ENCODE data around the gene PCLO.
A peak's percentile ranks its signal among the peaks of the same experiment; 100 is the strongest.

PCLO gene

DNA sequence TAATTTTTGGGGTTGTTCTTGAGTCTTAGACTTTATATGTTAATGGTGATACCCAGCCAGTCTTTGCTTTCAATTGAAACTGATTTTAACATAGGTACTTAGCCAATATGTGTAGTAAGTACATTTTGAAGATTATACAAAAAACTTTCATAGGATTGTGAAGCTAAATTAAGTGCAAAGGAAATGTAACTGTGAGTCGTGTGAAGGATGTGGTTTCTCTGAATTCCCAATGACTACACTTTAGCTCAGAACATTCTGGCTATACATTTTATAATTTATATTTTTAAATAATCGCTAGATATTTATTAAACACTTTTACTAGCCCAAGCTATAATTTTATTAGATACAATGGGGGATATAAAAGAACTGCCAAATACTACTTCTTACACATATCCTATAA lies 359.3 kb downstream of the PCLO start:
- no peaks in the 10 kb centered on the region for H3K9me3 Mint-ChIP-seq
- H3K36me3 Mint-ChIP-seq (ENCODE audit: low read depth) = no peaks in the 10 kb centered on the region
- no peak overlapping the region for H3K27ac Mint-ChIP-seq
- H3K27me3 Mint-ChIP-seq (ENCODE audit: low read depth, poor library complexity) = no peaks in the 10 kb centered on the region
- DNase-seq = no peak
- H3K4me1 Mint-ChIP-seq = no peaks in the 10 kb centered on the region
- TF ChIP-seq, protein P1, sequence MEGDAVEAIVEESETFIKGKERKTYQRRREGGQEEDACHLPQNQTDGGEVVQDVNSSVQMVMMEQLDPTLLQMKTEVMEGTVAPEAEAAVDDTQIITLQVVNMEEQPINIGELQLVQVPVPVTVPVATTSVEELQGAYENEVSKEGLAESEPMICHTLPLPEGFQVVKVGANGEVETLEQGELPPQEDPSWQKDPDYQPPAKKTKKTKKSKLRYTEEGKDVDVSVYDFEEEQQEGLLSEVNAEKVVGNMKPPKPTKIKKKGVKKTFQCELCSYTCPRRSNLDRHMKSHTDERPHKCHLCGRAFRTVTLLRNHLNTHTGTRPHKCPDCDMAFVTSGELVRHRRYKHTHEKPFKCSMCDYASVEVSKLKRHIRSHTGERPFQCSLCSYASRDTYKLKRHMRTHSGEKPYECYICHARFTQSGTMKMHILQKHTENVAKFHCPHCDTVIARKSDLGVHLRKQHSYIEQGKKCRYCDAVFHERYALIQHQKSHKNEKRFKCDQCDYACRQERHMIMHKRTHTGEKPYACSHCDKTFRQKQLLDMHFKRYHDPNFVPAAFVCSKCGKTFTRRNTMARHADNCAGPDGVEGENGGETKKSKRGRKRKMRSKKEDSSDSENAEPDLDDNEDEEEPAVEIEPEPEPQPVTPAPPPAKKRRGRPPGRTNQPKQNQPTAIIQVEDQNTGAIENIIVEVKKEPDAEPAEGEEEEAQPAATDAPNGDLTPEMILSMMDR (IDR thresholded peaks at IDR 0.05) = no peak
- H3K4me3 Mint-ChIP-seq = no peak overlapping the region

DNA sequence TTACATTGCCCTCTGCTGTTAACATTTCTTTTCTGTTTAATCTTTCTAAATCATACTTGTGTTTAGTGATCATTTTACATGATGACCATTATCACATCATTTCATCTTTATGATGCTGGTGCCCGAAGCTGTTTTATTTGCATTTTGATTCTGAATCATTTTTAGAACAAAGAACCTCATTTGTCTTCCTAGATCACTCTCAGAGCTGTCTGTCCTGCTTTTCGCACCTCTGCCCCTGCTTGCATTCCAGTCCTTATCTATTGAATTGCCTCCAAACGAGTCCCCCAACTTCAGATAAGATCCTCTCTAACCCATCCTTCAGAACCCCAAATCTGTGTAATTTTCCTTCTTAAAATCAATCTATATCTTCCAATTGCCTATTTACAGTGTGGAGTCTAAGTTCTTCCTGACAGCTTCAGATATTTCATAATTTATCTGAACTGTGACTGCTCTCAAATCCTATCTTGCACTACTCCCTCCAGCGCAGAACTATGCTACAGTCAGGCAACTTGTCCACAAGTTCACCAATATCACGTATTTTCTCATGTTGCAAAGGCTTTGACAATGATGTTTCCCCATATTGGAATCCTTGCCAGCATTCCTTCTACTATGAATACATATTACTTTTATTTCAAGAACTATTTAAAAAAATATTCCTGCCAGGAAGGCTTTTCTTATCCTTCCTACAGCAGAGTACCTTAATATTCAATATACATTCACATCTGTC lies 372.6 kb downstream of the PCLO start:
- H3K27ac Mint-ChIP-seq = no peak overlapping the region
- TF ChIP-seq, protein P1 (IDR thresholded peaks at IDR 0.05) = no peak
- H3K4me3 Mint-ChIP-seq = no peak overlapping the region
- no peaks in the 10 kb centered on the region for H3K36me3 Mint-ChIP-seq (ENCODE audit: low read depth)
- no peak for DNase-seq
- H3K4me1 Mint-ChIP-seq = no peaks in the 10 kb centered on the region
- H3K27me3 Mint-ChIP-seq (ENCODE audit: low read depth, poor library complexity) = no peaks in the 10 kb centered on the region
- H3K9me3 Mint-ChIP-seq = peaks cover 2% of the 10 kb centered on the region

DNA sequence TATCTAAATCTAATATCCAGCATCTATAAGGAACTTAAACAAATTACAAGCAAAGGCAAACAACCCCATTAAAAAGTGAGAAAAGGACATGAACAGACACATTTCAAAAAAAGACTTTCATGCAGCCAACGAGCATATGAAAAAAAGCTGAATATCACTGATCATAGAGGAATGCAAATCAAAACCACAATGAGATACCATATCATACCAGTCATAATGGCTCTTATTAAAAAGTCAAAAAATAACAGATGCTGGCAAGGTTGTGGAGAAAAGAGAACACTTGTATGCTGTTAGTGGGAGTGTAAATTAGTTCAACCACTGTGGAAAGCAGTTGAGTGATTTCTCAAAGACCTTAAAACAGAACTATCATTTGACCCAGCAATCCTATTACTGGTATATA lies 384.7 kb downstream of the PCLO start:
- no peaks in the 10 kb centered on the region for H3K9me3 Mint-ChIP-seq
- no peak overlapping the region for H3K4me3 Mint-ChIP-seq
- no peaks in the 10 kb centered on the region for H3K4me1 Mint-ChIP-seq
- TF ChIP-seq, protein P1 (IDR thresholded peaks at IDR 0.05) = no peak
- no peak overlapping the region for H3K27ac Mint-ChIP-seq
- DNase-seq = no peak
- no peaks in the 10 kb centered on the region for H3K36me3 Mint-ChIP-seq (ENCODE audit: low read depth)
- H3K27me3 Mint-ChIP-seq (ENCODE audit: low read depth, poor library complexity) = peaks cover 5% of the 10 kb centered on the region

DNA sequence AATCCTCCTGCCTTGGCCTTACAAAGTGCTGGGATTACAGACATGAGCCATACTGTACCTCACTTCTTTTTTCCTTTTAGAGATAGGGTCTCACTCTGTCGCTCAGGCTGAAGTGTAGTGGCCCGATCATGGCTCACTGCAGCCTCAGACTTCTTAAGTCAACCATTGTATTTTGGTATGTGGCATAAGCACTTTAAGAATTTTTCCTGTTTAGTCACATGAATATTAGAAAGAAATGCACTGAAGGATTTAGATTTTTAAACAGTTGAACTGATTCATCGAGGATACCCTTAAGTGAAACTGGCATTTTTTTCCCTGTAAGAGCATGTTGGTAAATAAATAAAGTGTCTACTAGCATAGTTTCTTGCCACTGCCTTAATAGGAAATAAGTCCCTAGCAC lies 399.8 kb downstream of the PCLO start:
- Mint-ChIP-seq H3K9me3 (no peaks in the 10 kb centered on the region), H3K27ac (peak overlapping the region; percentile 68), H3K27me3 (ENCODE audit: low read depth, poor library complexity) (peaks cover 6% of the 10 kb centered on the region), H3K4me3 (no peak overlapping the region), H3K36me3 (ENCODE audit: low read depth) (no peaks in the 10 kb centered on the region), H3K4me1 (no peaks in the 10 kb centered on the region)
- no peak for DNase-seq
- TF ChIP-seq, protein P1 (IDR thresholded peaks at IDR 0.05) = no peak

DNA sequence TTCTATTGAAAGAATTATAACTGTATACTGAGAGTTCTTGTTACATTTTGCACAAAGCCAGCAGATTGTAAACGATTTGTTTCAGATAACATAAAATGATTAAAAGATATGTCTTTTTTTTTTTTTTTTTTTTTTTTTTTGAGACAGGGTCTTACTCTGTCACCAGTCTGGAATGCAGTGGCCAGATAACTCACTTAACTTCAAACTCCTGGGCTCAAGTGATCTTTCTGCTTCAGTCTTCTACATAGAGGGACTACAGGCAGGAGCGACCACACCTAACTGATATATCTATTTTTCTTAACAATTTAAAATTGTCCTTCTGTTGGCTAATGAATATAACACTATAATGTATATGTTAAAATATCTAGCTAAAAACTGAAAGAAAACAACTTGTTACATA lies 401.9 kb downstream of the PCLO start:
- no peak for DNase-seq
- no peak overlapping the region for H3K4me3 Mint-ChIP-seq
- no peak overlapping the region for H3K27ac Mint-ChIP-seq
- TF ChIP-seq, protein P1 (IDR thresholded peaks at IDR 0.05) = no peak
- no peaks in the 10 kb centered on the region for H3K36me3 Mint-ChIP-seq (ENCODE audit: low read depth)
- no peaks in the 10 kb centered on the region for H3K9me3 Mint-ChIP-seq
- H3K4me1 Mint-ChIP-seq = no peaks in the 10 kb centered on the region
- H3K27me3 Mint-ChIP-seq (ENCODE audit: low read depth, poor library complexity) = peaks cover 3% of the 10 kb centered on the region

DNA sequence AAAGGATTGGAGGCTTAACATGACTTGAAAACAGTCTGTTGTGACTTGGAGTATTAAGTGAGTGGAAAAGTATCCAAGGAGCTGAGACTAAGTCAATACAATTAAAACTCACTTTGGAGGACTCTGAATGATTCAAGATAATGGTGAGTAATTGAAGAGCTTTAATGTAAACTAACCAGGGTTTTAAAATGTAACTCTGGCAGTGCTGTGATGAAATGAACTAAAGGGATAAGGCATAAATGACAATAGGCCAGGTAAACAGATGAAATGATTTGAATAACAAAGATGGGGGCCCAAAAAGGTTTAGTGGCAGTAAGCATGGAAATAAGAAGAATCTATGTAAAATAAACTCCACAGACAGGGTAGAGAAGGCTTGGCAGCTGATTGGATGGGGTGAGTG lies 402.6 kb downstream of the PCLO start:
- Mint-ChIP-seq H3K27ac (no peak overlapping the region), H3K27me3 (ENCODE audit: low read depth, poor library complexity) (peaks cover 1% of the 10 kb centered on the region), H3K4me3 (no peak overlapping the region), H3K9me3 (no peaks in the 10 kb centered on the region), H3K4me1 (no peaks in the 10 kb centered on the region), H3K36me3 (ENCODE audit: low read depth) (no peaks in the 10 kb centered on the region)
- TF ChIP-seq, protein P1 (IDR thresholded peaks at IDR 0.05) = no peak
- no peak for DNase-seq

All from nephron progenitor cell (in vitro differentiated cells).